ENCODE data around the gene GPR137.

DNA sequence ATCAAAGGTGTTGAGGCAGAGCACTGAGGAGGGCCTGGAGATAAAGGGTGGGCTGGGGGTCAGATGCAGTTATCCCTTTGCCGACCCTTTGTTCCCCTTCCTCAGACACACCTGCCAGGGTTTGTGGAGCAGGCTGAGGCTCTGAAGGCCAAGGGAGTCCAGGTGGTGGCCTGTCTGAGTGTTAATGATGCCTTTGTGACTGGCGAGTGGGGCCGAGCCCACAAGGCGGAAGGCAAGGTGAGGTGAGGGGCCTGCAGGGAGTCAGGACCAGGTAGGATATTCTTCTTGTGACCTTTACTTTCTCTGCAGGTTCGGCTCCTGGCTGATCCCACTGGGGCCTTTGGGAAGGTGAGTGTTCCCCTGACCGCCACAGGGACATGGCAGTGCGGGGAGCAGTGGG is 34.9 kb downstream of the GPR137 start:
- TF ChIP-seq HDAC2 (IDR thresholded peaks at IDR 0.05) (no peak), EP300 (IDR thresholded peaks at IDR 0.05) (no peak), POLR2A (IDR thresholded peaks at IDR 0.05; ENCODE audit: low read length) (no peak), FOSB (CRISPR knock-in tag; IDR thresholded peaks at IDR 0.05) (no peak), ELK1 (IDR thresholded peaks at IDR 0.05; ENCODE audit: low read depth, low read length) (no peak), CHD2 (IDR thresholded peaks at IDR 0.05; ENCODE audit: low read length, partially characterized antibody) (no peak), MAZ (IDR thresholded peaks at IDR 0.05; ENCODE audit: borderline replicate concordance, low read depth, low read length) (no peak)
- TF ChIP-seq, protein P1, sequence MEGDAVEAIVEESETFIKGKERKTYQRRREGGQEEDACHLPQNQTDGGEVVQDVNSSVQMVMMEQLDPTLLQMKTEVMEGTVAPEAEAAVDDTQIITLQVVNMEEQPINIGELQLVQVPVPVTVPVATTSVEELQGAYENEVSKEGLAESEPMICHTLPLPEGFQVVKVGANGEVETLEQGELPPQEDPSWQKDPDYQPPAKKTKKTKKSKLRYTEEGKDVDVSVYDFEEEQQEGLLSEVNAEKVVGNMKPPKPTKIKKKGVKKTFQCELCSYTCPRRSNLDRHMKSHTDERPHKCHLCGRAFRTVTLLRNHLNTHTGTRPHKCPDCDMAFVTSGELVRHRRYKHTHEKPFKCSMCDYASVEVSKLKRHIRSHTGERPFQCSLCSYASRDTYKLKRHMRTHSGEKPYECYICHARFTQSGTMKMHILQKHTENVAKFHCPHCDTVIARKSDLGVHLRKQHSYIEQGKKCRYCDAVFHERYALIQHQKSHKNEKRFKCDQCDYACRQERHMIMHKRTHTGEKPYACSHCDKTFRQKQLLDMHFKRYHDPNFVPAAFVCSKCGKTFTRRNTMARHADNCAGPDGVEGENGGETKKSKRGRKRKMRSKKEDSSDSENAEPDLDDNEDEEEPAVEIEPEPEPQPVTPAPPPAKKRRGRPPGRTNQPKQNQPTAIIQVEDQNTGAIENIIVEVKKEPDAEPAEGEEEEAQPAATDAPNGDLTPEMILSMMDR (IDR thresholded peaks at IDR 0.05), result no peak
- TF ChIP-seq, protein P2, sequence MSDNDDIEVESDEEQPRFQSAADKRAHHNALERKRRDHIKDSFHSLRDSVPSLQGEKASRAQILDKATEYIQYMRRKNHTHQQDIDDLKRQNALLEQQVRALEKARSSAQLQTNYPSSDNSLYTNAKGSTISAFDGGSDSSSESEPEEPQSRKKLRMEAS (IDR thresholded peaks at IDR 0.05), result no peak

All from A549 (cell line).